GOT3 (cell line): ENCODE measurements around the gene SLC11A2.
A peak's percentile ranks its signal among the peaks of the same experiment; 100 is the strongest.
"Not testable (repeated sequence)": the region's sequence is repeated elsewhere in the genome, so short reads cannot be mapped to it uniquely, and the experiment has no call there.

Experiments used
- DNase-seq: peaks from one replicate; lab custom pipeline; 2025; ENCODE audit warnings: mixed read lengths; lab: John Stamatoyannopoulos, UW

Gene SLC11A2

DNA sequence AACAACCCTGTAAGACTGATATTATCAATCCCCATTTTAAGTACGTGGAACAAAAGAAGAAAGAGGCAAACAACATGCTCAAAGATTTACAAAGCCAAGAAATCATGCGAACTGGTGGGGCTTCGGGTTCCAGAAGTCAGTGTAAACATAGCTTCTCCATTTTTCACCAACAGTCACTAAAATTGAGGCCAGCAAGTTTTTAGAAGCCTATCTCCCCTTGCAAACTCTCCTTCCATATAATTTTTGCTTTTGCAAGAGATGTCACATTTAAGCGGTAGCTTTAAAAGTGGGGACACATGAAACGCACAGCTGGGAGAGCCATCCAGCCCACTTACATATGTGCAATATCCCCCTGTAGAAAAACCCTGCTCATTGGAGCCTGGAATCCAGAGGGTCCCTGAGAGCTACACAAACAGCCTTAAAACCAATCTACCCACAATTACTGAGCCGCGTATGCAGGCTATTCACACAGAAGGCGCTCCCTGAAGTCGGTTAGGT lies 797 bp downstream of the SLC11A2 start:
- no peak for DNase-seq

DNA sequence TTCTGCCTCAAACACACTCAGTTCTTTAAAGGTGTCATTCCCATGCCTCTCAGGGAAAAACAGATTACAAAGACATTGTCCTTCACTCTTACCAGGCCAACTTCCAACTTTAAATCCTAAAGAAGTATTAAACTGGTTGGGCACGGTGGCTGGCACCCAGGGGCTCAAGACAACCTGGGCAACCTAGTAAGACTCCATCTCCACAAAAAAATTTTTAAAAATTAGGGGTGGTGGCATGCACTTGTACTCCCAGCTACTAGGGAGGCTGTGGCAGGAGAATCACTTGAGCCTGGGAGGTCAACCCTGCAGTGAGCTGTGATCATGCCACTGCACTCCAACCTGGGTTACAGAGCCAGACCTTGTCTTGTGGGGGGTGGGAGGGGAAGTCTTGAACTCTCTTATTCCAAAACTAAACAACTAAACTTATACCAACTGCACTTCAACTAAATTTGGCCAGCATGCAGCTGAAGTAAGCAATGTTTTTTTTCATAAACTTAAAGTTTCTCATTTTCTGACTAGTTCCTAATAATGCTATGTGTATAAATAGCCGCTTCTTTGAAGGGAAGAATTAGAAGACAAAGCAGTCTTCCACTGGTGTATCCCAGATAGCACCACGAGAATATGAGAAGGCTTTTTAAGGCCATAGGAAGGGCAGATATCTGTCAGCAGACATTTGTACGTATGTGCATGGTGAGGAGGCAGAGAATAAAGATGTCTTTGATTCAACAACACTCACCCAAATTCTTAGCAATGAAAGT lies 2.4 kb downstream of the SLC11A2 start:
- no peak for DNase-seq

DNA sequence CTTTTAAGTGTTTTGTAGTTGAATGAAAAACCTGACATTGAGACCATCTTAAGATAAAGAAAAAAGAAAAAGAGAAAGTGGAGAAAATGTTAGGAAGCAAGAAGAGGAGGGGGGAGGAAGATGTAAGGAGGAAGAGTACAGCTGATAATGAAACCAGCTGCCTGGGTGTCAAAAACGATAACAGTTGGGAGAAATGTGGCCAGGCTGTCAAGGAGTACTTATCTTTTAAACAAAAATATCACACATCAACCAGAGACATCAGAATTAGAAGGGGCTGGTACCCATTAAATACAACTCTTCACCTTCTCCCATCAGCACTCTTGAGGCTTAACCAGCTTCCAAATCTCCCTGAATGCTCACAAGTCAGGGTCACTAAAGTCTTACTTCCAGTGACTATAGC lies 4.5 kb downstream of the SLC11A2 start:
- no peak for DNase-seq

DNA sequence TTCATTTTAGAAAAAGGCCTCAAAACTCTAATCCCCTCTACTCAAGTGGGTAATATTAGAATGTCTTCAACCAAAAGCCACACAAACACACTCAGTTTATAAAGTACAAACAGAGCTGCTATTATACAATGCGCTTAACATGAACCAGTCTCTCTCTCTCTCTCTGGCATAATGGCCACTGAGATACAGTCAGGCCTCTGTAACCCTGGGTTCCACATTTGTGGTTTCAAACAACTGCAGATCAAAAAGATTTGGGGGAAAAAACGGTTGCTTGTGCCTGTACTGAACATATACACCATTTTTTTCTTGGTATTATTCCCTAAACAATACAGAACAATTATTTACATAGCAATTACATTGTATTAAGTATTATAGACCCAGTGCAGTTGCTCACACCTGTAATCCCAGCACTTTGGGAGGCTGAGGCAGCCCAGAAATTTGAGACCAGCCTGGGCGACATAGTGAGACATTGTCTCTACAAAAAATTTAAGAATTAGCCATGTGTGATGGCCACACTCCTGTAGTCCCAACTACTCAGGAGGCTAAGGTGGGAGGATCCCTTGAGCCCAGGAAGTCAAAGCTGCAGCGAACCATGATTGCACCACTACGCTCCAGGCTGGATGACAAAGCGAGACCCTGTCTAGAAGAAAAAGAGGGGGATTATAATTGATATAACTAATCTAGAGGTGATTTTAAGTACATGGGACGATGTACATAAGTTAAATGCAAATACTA lies 5.6 kb downstream of the SLC11A2 start:
- DNase-seq, result no peak

DNA sequence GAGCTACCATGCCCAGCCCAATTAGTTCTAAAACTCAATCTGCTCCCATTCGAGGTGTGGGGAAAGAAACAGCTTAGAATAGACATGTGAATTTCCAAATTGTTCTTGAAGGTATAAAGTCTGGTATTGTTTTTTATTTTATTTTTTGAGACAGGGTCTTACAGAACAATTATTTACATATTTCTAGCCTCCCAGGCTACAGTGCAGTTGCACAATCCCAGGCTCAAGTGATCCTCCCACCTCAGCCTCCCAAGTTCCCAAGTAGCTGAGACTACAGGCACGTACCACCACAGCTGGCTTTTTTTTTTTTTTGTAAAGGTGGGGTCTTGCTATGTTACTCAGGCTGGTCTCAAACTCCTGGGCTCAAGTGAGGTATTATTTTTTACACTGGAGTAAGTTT lies 6.3 kb downstream of the SLC11A2 start:
- no peak for DNase-seq

GRCh38 chr12:51018956-51019355 lies 7.2 kb downstream of the SLC11A2 start:
- DNase-seq, result no peak

DNA sequence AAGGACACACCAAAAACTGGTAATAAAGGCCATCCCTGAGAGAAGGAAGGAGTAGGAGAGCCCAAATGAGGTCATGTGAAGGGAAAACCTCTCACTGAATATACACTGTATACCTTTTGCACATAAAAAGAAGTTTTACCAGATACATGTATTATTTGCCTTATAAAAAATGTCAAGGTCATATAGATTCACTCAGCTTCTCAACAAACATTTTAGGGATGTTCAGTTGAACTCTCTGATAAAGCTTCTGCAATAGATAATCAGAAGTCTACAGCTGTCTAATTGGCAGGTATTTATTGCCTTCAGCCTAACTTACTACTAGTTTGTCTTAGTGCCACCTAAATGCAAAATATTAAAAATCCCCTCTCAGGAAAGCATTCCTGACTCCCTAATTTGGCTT lies 8.7 kb downstream of the SLC11A2 start:
- no peak for DNase-seq

- DNase-seq, result not testable (repeated sequence)
Observed at GRCh38 chr12:51014467-51014866, 11.7 kb downstream of the SLC11A2 start.

- no peak for DNase-seq
Observed at GRCh38 chr12:51013441-51013840, 12.7 kb downstream of the SLC11A2 start.

- DNase-seq, result no peak
Observed at GRCh38 chr12:51012570-51013236, 13.5 kb downstream of the SLC11A2 start.

DNA sequence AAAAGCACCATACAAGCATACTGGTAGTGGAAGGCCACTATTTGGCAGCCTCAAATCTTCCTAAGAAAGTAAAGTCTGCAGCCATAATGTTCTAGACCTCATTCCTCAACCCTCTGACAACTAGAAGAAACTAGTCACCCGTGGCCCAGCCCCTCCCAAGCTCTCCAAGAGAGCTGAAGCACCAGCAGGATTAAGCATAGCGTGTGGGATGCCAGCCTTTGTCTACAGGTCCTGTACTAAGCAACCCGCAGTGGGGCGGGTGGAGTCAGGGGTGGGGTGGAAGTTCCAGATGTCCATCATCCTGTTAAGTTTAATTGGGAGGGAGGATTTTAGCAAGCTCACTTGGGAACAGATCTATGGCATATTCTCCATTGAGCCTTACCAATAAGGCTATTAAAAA lies 14.2 kb downstream of the SLC11A2 start:
- DNase-seq, result no peak

DNA sequence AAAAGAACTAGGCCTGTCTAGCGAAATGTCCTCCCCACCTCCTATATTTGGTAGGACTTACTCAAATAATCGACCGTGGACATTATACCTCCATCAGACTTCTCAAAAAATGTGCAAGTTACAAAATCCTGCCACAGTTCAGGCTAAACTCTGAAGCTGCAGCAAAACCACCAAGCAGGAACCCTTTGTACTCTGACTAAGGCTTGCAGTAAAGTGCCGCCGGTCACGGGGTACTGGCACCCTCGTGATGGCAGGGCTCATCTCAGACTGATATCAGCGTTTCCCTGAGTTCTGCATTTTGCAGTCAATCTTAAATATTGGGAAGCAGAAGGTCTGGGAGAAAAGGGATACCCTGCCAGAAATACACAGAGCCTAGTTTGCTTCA lies 17.1 kb downstream of the SLC11A2 start:
- DNase-seq, result peak; percentile 34

DNA sequence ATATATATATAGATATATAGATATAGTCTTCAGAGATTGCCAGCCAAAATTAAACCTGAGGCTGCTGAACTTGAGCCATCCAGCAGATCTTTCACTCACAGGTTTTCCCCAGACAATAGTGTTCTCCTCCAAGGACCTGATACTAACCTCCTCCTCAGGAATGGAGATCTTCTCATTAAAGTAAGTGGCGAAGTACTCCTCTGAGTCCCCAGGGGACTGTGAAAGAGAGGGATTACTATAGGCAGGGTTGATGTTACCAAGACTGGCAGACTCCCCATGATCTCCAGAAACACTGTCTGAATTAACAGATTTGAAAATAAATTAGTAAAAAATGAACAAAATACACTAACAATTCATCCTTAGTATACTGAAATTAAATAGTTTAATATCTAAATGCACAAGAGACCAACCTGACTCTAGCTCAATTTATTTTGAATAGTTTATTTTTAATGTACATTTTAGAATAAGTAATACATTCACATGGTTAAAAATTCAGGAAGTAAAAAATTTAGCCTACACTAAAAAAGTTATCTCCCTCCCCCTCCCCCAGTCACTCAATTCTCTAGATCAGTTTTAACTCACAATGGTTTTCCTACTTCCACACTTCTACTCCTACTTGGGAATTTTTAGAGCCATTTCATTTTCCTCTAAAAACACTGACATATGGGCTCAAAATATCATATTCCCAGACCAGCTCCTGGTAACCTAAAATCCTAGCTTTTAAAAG lies 17.7 kb downstream of the SLC11A2 start:
- DNase-seq, result no peak

DNA sequence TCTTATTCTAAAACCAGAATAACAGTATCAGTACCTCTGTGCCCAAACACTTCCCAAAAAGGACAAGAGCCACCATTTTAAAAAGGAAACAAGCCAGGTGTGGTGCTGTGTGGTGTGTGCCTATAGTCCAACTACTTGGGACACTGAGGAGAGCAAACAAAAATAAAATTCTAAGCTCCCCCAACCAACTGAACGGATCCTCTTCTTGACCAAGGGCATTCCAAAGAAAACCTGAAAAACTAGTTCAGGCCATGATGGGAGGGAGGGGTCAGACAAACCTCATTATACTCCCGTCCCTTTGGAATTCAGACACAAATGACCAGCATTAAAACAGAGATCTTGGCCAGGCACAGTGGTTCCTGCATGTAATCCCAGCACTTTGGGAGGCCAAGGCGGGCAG lies 20.5 kb downstream of the SLC11A2 start:
- DNase-seq, result no peak

DNA sequence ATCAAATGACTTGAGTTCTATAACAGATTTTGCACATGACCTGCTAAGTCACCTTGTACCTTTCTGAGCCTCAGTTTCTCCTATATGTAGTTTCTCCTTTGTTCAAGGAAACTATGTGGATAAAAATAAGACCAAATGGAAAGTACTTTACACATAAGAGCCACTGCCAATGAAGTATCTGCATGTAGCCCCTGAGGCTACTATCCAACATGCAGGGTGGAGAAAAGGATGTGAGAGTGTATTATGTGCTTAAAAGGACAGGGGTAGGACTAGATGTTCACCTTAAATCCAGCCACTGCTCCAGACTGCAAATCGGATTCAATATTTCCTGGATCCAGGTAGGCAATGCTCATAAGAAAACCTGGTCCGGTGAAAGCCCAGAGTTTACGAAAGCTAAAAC lies 21.2 kb downstream of the SLC11A2 start:
- no peak for DNase-seq

GRCh38 chr12:51004504-51004903 lies 21.7 kb downstream of the SLC11A2 start:
- DNase-seq, result no peak

DNA sequence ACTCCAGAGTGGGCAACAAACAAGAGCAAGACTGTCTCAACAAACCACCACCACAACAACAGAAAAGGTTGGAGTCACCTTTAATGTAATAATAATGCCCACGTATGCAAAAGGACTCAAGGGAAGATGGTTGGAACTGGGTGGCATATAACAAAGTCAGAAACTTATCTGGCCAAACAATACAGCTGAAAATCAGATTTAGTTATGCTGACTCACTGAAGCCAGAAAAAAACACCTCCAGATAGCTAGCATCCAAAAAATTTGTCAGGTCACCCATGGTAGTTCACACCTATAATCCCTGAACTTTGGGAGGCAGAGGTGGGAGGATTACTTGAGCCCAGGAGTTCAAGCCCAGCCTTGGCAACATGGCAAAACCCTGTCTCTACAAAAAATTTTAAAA lies 24.4 kb downstream of the SLC11A2 start:
- no peak for DNase-seq

DNA sequence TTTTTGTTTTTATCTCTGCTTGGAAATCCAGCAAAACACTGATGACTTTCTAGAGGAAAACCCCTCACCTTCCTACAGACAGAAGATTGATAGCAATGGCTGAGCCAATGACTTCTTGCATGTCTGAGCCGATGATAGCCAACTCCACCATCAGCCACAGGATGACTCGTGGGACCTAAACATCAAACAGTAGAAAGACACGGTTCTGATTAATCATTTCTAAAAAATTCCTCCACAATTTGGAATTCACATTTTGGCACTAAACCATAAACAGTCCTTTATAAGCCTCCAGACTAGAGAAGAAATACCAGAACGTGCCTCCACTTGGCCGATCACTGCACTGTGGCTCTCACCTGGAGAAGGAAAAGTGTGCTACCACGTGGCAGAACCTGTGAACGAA lies 25.9 kb downstream of the SLC11A2 start:
- peak; percentile 65 for DNase-seq

GRCh38 chr12:50999093-50999492 lies 27.1 kb downstream of the SLC11A2 start:
- DNase-seq, result no peak

DNA sequence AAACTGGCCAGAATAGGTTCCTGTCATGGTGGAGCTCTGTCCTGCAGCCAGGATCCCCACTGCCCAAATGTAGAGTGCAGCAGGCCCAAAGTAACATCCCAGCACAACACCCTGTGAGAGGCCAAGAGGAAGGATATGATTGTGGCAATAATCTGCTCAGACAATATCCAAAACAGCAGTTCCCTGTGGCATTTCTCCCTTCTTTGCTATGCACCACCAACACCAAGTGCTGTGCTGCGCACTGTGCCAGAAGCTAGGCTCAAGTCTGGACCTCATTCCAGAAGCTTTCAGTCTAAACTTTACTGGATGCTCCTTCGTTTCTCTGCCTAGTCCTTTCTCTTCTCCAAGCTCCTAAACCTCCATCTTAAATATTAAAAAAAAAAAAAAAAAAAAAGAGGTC lies 33.4 kb downstream of the SLC11A2 start:
- no peak for DNase-seq

- no peak for DNase-seq
Observed at GRCh38 chr12:50991291-50991690, 34.9 kb downstream of the SLC11A2 start.

GRCh38 chr12:50990791-50991190 lies 35.4 kb downstream of the SLC11A2 start:
- DNase-seq, result no peak
